Measurements from ENCODE around the gene CCDC15. TPM values are rescaled to one million over a fixed set of nuclear protein-coding genes. Genes with fewer than 3 reads are reported as not detected.

Gene CCDC15
- total RNA-seq, 1 donor from 2014 or later, result 3.1 TPM

GRCh38 chr11:125078016-125078415 lies 124.0 kb downstream of the CCDC15 start:
- Mint-ChIP-seq H3K4me3 (no peak overlapping the region), H3K4me1 (peaks cover 2% of the 10 kb centered on the region), H3K27me3 (ENCODE audit: low read depth) (peaks cover 8% of the 10 kb centered on the region), H3K36me3 (no peaks in the 10 kb centered on the region), H3K9me3 (no peaks in the 10 kb centered on the region), H3K27ac (no peak overlapping the region)
- DNase-seq (ENCODE audit: low spot score in 2 of 2, unreplicated experiment in 2 of 2), result no peak
- TF ChIP-seq CTCF (IDR thresholded peaks at IDR 0.05; ENCODE audit: unreplicated experiment), result no peak

GRCh38 chr11:125078516-125079140 lies 124.6 kb downstream of the CCDC15 start:
- DNase-seq (ENCODE audit: low spot score in 2 of 2, unreplicated experiment in 2 of 2), result no peak
- H3K27me3 Mint-ChIP-seq (ENCODE audit: low read depth), result peaks cover 8% of the 10 kb centered on the region
- no peak overlapping the region for H3K27ac Mint-ChIP-seq
- TF ChIP-seq CTCF (IDR thresholded peaks at IDR 0.05; ENCODE audit: unreplicated experiment), result no peak
- no peaks in the 10 kb centered on the region for H3K36me3 Mint-ChIP-seq
- H3K4me1 Mint-ChIP-seq, result peaks cover 2% of the 10 kb centered on the region
- no peak overlapping the region for H3K4me3 Mint-ChIP-seq
- no peaks in the 10 kb centered on the region for H3K9me3 Mint-ChIP-seq

- Mint-ChIP-seq H3K4me1 (peaks cover under 1% of the 10 kb centered on the region), H3K27me3 (ENCODE audit: low read depth) (peaks cover 2% of the 10 kb centered on the region), H3K36me3 (no peaks in the 10 kb centered on the region), H3K27ac (no peak overlapping the region), H3K9me3 (no peaks in the 10 kb centered on the region), H3K4me3 (no peak overlapping the region)
- TF ChIP-seq CTCF (IDR thresholded peaks at IDR 0.05; ENCODE audit: unreplicated experiment), result no peak
- DNase-seq (ENCODE audit: low spot score in 2 of 2, unreplicated experiment in 2 of 2), result no peak
Observed at GRCh38 chr11:125079151-125079877, 125.3 kb downstream of the CCDC15 start.

- no peak for TF ChIP-seq CTCF (IDR thresholded peaks at IDR 0.05; ENCODE audit: unreplicated experiment)
- H3K4me3 Mint-ChIP-seq, result no peak overlapping the region
- no peaks in the 10 kb centered on the region for H3K9me3 Mint-ChIP-seq
- no peak for DNase-seq (ENCODE audit: low spot score in 2 of 2, unreplicated experiment in 2 of 2)
- H3K27me3 Mint-ChIP-seq (ENCODE audit: low read depth), result peaks cover 2% of the 10 kb centered on the region
- no peaks in the 10 kb centered on the region for H3K36me3 Mint-ChIP-seq
- H3K27ac Mint-ChIP-seq, result no peak overlapping the region
- H3K4me1 Mint-ChIP-seq, result no peaks in the 10 kb centered on the region
Observed at GRCh38 chr11:125079878-125080530, 126.0 kb downstream of the CCDC15 start.

GRCh38 chr11:125080531-125080911 lies 126.5 kb downstream of the CCDC15 start:
- Mint-ChIP-seq H3K27ac (no peak overlapping the region), H3K36me3 (no peaks in the 10 kb centered on the region), H3K4me1 (no peaks in the 10 kb centered on the region), H3K4me3 (no peak overlapping the region), H3K27me3 (ENCODE audit: low read depth) (peaks cover 5% of the 10 kb centered on the region), H3K9me3 (no peaks in the 10 kb centered on the region)
- no peak for DNase-seq (ENCODE audit: low spot score in 2 of 2, unreplicated experiment in 2 of 2)
- TF ChIP-seq CTCF (IDR thresholded peaks at IDR 0.05; ENCODE audit: unreplicated experiment), result no peak

Data from mesothelial cell of epicardium (in vitro differentiated cells).